ENCODE results near the gene AGBL3.

Gene AGBL3

GRCh38 chr7:135147899-135148721, 161.8 kb downstream of the AGBL3 start, which contains the start of gene TMEM140:
TMEM140 (plus strand) TSS chr7:135148072; CDS start chr7:135164442, 16,370 bp downstream.
- Histone ChIP-seq H3K4me1 (ENCODE audit: control insufficient read depth, insufficient read depth, low read length, poor library complexity, severe bottlenecking) (no peaks in the 10 kb centered on the region), H3K9me3 (ENCODE audit: control insufficient read depth, low read length) (no peaks in the 10 kb centered on the region), H3K4me3 (ENCODE audit: extremely low read depth, insufficient read depth, low read length, poor library complexity, severe bottlenecking) (no peak within 1 kb of the TSS), H3K27ac (ENCODE audit: low read depth, low read length, severe bottlenecking) (no peak within 1 kb of the TSS), H3K36me3 (ENCODE audit: control insufficient read depth, insufficient read depth, low read length) (no peaks in the 10 kb centered on the region)
- 89 to 94% methylated on average over 8 of the region's 13 CpGs for WGBS, 2 experiments (ENCODE audit: insufficient coverage in 2 of 2)

- H3K9me3 ChIP-seq (ENCODE audit: control insufficient read depth, low read length) = no peaks in the 10 kb centered on the region
- no peak overlapping the region for H3K27ac ChIP-seq (ENCODE audit: low read depth, low read length, severe bottlenecking)
- H3K4me1 ChIP-seq (ENCODE audit: control insufficient read depth, insufficient read depth, low read length, poor library complexity, severe bottlenecking) = no peaks in the 10 kb centered on the region
- WGBS, 2 experiments (ENCODE audit: insufficient coverage in 2 of 2) = 86 to 91% methylated on average over 8 of the region's 8 CpGs
- H3K36me3 ChIP-seq (ENCODE audit: control insufficient read depth, insufficient read depth, low read length) = no peaks in the 10 kb centered on the region
- no peak overlapping the region for H3K4me3 ChIP-seq (ENCODE audit: extremely low read depth, insufficient read depth, low read length, poor library complexity, severe bottlenecking)
Measured at GRCh38 chr7:135150072-135150782, 163.9 kb downstream of the AGBL3 start.

GRCh38 chr7:135151132-135151531, 164.8 kb downstream of the AGBL3 start:
- 89 to 97% methylated on average over 2 of the region's 2 CpGs for WGBS, 2 experiments (ENCODE audit: insufficient coverage in 2 of 2)
- no peak overlapping the region for H3K27ac ChIP-seq (ENCODE audit: low read depth, low read length, severe bottlenecking)
- H3K4me1 ChIP-seq (ENCODE audit: control insufficient read depth, insufficient read depth, low read length, poor library complexity, severe bottlenecking) = no peaks in the 10 kb centered on the region
- H3K4me3 ChIP-seq (ENCODE audit: extremely low read depth, insufficient read depth, low read length, poor library complexity, severe bottlenecking) = no peak overlapping the region
- no peaks in the 10 kb centered on the region for H3K36me3 ChIP-seq (ENCODE audit: control insufficient read depth, insufficient read depth, low read length)
- H3K9me3 ChIP-seq (ENCODE audit: control insufficient read depth, low read length) = peaks cover 3% of the 10 kb centered on the region

GRCh38 chr7:135151533-135151932, 165.2 kb downstream of the AGBL3 start:
- H3K9me3 ChIP-seq (ENCODE audit: control insufficient read depth, low read length) = peaks cover 3% of the 10 kb centered on the region
- H3K4me3 ChIP-seq (ENCODE audit: extremely low read depth, insufficient read depth, low read length, poor library complexity, severe bottlenecking) = no peak overlapping the region
- H3K36me3 ChIP-seq (ENCODE audit: control insufficient read depth, insufficient read depth, low read length) = no peaks in the 10 kb centered on the region
- 61 to 76% methylated on average over 3 to 5 of the region's 6 CpGs for WGBS, 2 experiments (ENCODE audit: insufficient coverage in 2 of 2)
- no peak overlapping the region for H3K27ac ChIP-seq (ENCODE audit: low read depth, low read length, severe bottlenecking)
- H3K4me1 ChIP-seq (ENCODE audit: control insufficient read depth, insufficient read depth, low read length, poor library complexity, severe bottlenecking) = no peaks in the 10 kb centered on the region

- WGBS, 2 experiments (ENCODE audit: insufficient coverage in 2 of 2) = no CpG with 5 or more reads among the region's 1 CpG
Measured at GRCh38 chr7:135152442-135152841, 166.1 kb downstream of the AGBL3 start.

GRCh38 chr7:135154734-135155133, 168.4 kb downstream of the AGBL3 start:
- peaks cover 7% of the 10 kb centered on the region for H3K36me3 ChIP-seq (ENCODE audit: control insufficient read depth, insufficient read depth, low read length)
- H3K9me3 ChIP-seq (ENCODE audit: control insufficient read depth, low read length) = peaks cover 11% of the 10 kb centered on the region
- H3K4me1 ChIP-seq (ENCODE audit: control insufficient read depth, insufficient read depth, low read length, poor library complexity, severe bottlenecking) = peaks cover 7% of the 10 kb centered on the region
- no CpG with 5 or more reads among the region's 1 CpG for WGBS, 2 experiments (ENCODE audit: insufficient coverage in 2 of 2)
- H3K4me3 ChIP-seq (ENCODE audit: extremely low read depth, insufficient read depth, low read length, poor library complexity, severe bottlenecking) = no peak overlapping the region
- H3K27ac ChIP-seq (ENCODE audit: low read depth, low read length, severe bottlenecking) = no peak overlapping the region

More at GRCh38 chr7:135152442-135152841, 166.1 kb downstream of the AGBL3 start:
- H3K4me3 ChIP-seq (ENCODE audit: extremely low read depth, insufficient read depth, low read length, poor library complexity, severe bottlenecking) = no peak overlapping the region
- H3K9me3 ChIP-seq (ENCODE audit: control insufficient read depth, low read length) = peaks cover 6% of the 10 kb centered on the region
- H3K36me3 ChIP-seq (ENCODE audit: control insufficient read depth, insufficient read depth, low read length) = peaks cover 4% of the 10 kb centered on the region
- H3K27ac ChIP-seq (ENCODE audit: low read depth, low read length, severe bottlenecking) = no peak overlapping the region
- no peaks in the 10 kb centered on the region for H3K4me1 ChIP-seq (ENCODE audit: control insufficient read depth, insufficient read depth, low read length, poor library complexity, severe bottlenecking)

GRCh38 chr7:135156290-135156689, 170.0 kb downstream of the AGBL3 start:
- peaks cover 22% of the 10 kb centered on the region for H3K4me1 ChIP-seq (ENCODE audit: control insufficient read depth, insufficient read depth, low read length, poor library complexity, severe bottlenecking)
- H3K36me3 ChIP-seq (ENCODE audit: control insufficient read depth, insufficient read depth, low read length) = peaks cover 7% of the 10 kb centered on the region
- peaks cover 11% of the 10 kb centered on the region for H3K9me3 ChIP-seq (ENCODE audit: control insufficient read depth, low read length)
- no peak overlapping the region for H3K4me3 ChIP-seq (ENCODE audit: extremely low read depth, insufficient read depth, low read length, poor library complexity, severe bottlenecking)
- WGBS, 2 experiments (ENCODE audit: insufficient coverage in 2 of 2) = no CpG with 5 or more reads among the region's 1 CpG
- H3K27ac ChIP-seq (ENCODE audit: low read depth, low read length, severe bottlenecking) = no peak overlapping the region

GRCh38 chr7:135158141-135158655, 171.9 kb downstream of the AGBL3 start:
- Histone ChIP-seq H3K4me3 (ENCODE audit: extremely low read depth, insufficient read depth, low read length, poor library complexity, severe bottlenecking) (no peak overlapping the region), H3K36me3 (ENCODE audit: control insufficient read depth, insufficient read depth, low read length) (peaks cover 12% of the 10 kb centered on the region), H3K4me1 (ENCODE audit: control insufficient read depth, insufficient read depth, low read length, poor library complexity, severe bottlenecking) (peaks cover 26% of the 10 kb centered on the region), H3K9me3 (ENCODE audit: control insufficient read depth, low read length) (peaks cover 20% of the 10 kb centered on the region), H3K27ac (ENCODE audit: low read depth, low read length, severe bottlenecking) (no peak overlapping the region)
- WGBS, 2 experiments (ENCODE audit: insufficient coverage in 2 of 2) = no CpG with 5 or more reads among the region's 1 CpG

GRCh38 chr7:135158874-135159273, 172.6 kb downstream of the AGBL3 start:
- H3K4me3 ChIP-seq (ENCODE audit: extremely low read depth, insufficient read depth, low read length, poor library complexity, severe bottlenecking) = no peak overlapping the region
- WGBS, 2 experiments (ENCODE audit: insufficient coverage in 2 of 2) = 91 to 92% methylated on average over 6 of the region's 6 CpGs
- peaks cover 20% of the 10 kb centered on the region for H3K9me3 ChIP-seq (ENCODE audit: control insufficient read depth, low read length)
- H3K4me1 ChIP-seq (ENCODE audit: control insufficient read depth, insufficient read depth, low read length, poor library complexity, severe bottlenecking) = peaks cover 26% of the 10 kb centered on the region
- H3K27ac ChIP-seq (ENCODE audit: low read depth, low read length, severe bottlenecking) = no peak overlapping the region
- H3K36me3 ChIP-seq (ENCODE audit: control insufficient read depth, insufficient read depth, low read length) = peaks cover 17% of the 10 kb centered on the region

GRCh38 chr7:135159359-135160085, 173.2 kb downstream of the AGBL3 start:
- peaks cover 23% of the 10 kb centered on the region for H3K36me3 ChIP-seq (ENCODE audit: control insufficient read depth, insufficient read depth, low read length)
- peaks cover 20% of the 10 kb centered on the region for H3K9me3 ChIP-seq (ENCODE audit: control insufficient read depth, low read length)
- WGBS, 2 experiments (ENCODE audit: insufficient coverage in 2 of 2) = 100% methylated on average over 1 of the region's 2 CpGs
- H3K4me3 ChIP-seq (ENCODE audit: extremely low read depth, insufficient read depth, low read length, poor library complexity, severe bottlenecking) = no peak overlapping the region
- H3K4me1 ChIP-seq (ENCODE audit: control insufficient read depth, insufficient read depth, low read length, poor library complexity, severe bottlenecking) = peaks cover 26% of the 10 kb centered on the region
- H3K27ac ChIP-seq (ENCODE audit: low read depth, low read length, severe bottlenecking) = peak overlapping the region; percentile 92

Measured in mesodermal cell (in vitro differentiated cells).